ENCODE measurements around the gene PLA2G5.
A peak's percentile ranks its signal among the peaks of the same experiment; 100 is the strongest.

Gene PLA2G5

DNA sequence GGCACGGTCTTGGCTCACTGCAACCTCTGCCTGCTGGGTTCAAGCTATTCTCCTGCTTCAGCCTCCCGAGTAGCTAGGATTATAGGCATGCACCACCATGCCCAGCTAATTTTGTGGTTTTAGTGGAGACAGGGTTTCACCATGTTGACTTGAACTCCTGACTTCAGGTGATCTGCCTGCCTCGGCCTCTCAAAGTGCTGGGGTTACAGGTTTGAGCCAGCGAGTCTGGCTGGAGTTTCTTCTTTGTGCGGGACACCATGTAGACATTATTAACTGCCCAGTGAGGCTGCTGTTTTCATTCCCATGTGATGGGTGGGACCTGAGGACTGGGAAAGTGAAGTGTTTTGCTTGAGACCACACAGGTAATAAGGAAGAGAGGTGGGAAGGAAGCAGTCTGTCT lies 23.3 kb downstream of the PLA2G5 start:
- TF ChIP-seq, protein P1, sequence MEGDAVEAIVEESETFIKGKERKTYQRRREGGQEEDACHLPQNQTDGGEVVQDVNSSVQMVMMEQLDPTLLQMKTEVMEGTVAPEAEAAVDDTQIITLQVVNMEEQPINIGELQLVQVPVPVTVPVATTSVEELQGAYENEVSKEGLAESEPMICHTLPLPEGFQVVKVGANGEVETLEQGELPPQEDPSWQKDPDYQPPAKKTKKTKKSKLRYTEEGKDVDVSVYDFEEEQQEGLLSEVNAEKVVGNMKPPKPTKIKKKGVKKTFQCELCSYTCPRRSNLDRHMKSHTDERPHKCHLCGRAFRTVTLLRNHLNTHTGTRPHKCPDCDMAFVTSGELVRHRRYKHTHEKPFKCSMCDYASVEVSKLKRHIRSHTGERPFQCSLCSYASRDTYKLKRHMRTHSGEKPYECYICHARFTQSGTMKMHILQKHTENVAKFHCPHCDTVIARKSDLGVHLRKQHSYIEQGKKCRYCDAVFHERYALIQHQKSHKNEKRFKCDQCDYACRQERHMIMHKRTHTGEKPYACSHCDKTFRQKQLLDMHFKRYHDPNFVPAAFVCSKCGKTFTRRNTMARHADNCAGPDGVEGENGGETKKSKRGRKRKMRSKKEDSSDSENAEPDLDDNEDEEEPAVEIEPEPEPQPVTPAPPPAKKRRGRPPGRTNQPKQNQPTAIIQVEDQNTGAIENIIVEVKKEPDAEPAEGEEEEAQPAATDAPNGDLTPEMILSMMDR (IDR thresholded peaks at IDR 0.05) = no peak
- H3K4me3 ChIP-seq = no peak overlapping the region
- H3K9me3 ChIP-seq = no peaks in the 10 kb centered on the region
- H3K27me3 ChIP-seq = no peaks in the 10 kb centered on the region
- H3K36me3 ChIP-seq = no peaks in the 10 kb centered on the region
- no peak overlapping the region for H3K27ac ChIP-seq
- no peaks in the 10 kb centered on the region for H3K4me1 ChIP-seq
- DNase-seq = no peak
- intact Hi-C loops (cut with DNase I; ENCODE audit: low total_unique reads) = no loop called here

DNA sequence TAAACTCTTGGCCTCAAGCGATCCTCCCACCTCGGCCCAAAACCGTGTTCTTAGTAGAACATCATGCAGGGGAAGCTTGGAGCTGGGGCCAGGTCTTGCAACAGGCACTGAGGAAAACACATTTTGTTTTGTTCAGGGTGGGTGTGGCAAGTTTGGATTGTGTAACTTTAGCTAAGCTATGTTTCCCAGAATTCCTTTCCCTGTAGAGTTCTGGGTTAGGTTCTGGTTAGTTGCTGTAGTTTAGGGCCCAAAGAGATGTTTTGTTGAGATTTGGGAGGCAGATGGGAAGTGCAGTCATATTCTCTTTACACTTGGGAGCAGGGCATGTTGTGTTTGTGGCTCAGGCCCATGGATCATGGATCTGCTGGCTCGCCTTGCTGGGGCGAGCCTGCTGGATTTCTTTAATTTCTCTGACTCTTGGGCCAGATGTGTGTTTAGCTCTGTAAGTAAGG lies 24.0 kb downstream of the PLA2G5 start:
- Histone ChIP-seq H3K4me3 (no peak overlapping the region), H3K27ac (no peak overlapping the region), H3K27me3 (no peaks in the 10 kb centered on the region), H3K36me3 (no peaks in the 10 kb centered on the region), H3K4me1 (no peaks in the 10 kb centered on the region), H3K9me3 (no peaks in the 10 kb centered on the region)
- peak; percentile 78 to 91 for DNase-seq
- TF ChIP-seq, protein P1 (IDR thresholded peaks at IDR 0.05) = no peak
- intact Hi-C loops (cut with DNase I; ENCODE audit: low total_unique reads) = no loop called here

DNA sequence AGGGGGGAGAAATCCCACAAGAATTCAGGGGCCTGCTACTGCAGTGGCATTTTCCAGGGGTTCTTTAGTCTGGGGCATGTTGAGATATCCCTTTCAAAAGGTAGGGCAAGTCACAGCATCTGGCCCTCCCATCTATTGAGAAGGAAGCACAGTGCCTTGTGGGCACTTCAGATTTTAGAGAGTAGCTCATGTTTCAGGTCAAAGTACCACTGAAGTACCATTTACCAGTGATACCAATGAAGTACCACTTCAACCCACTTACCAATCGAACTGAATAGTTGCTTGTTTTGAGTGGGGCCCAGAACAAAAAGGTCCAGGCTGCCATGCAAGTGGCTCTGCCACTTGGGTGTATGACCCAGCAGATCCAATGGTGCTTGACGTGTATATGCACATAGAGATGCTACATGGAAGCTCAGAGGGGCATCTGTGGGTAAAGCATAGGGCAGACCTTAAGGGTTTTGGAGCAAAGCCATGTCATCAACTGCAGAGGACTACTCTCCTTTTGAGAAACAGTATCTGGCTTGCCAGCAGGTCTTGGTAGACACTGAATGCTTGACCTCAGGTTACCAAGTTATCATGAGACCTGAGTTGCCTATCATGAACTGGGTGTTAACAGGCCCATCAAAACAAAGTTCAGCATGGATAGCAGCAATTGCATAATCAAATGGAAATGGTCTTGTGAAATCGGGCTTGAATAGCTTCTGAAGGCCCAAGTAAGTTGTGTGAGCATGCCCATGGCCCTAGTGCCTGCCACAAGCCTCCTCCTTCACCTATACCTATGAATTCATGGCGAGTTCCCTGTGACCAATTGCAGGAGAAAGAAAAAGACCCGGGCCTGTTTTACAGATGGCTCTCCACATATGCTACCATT lies 25.8 kb downstream of the PLA2G5 start:
- intact Hi-C loops (cut with DNase I; ENCODE audit: low total_unique reads) = no loop called here
- TF ChIP-seq, protein P1 (IDR thresholded peaks at IDR 0.05) = no peak
- H3K36me3 ChIP-seq = no peaks in the 10 kb centered on the region
- H3K27ac ChIP-seq = no peak overlapping the region
- peaks cover 0 to 6% of the 10 kb centered on the region in 2 donors for H3K27me3 ChIP-seq
- H3K4me3 ChIP-seq = no peak overlapping the region
- no peaks in the 10 kb centered on the region for H3K9me3 ChIP-seq
- H3K4me1 ChIP-seq = no peaks in the 10 kb centered on the region
- DNase-seq = no peak

DNA sequence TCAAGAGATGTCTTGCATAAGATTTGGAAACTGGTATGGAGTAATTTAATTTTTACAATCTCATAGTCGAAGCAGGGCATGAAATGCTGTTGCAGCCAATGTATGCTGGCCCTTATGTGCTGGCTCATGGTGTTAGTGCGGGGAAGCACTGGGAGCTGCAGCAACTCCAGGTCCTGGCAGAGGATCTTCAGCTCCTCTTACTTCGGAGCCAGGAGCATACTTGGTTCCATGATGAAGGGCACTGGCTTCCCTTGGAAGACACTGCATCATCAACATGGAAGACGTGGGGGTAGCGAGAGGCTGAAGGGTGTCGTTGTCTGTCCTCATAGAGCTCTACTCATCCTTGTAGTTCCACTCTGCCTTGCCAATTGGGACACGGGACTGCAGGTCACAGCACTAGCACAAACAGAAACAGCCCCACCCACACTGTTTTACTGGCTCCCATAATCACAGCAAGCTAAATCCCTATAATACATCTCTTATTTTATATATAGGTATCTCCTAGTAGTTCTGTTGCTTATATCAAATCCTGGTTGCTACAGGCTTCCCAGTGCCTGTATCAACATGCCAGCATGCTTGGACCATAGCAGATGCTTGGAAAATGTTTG lies 26.9 kb downstream of the PLA2G5 start:
- intact Hi-C loops (cut with DNase I; ENCODE audit: low total_unique reads) = no loop called here
- Histone ChIP-seq H3K36me3 (no peaks in the 10 kb centered on the region), H3K27ac (no peak overlapping the region), H3K27me3 (peaks cover 0 to 14% of the 10 kb centered on the region in 2 donors), H3K4me3 (no peak overlapping the region), H3K4me1 (no peaks in the 10 kb centered on the region), H3K9me3 (no peaks in the 10 kb centered on the region)
- DNase-seq = no peak
- TF ChIP-seq, protein P1 (IDR thresholded peaks at IDR 0.05) = no peak

DNA sequence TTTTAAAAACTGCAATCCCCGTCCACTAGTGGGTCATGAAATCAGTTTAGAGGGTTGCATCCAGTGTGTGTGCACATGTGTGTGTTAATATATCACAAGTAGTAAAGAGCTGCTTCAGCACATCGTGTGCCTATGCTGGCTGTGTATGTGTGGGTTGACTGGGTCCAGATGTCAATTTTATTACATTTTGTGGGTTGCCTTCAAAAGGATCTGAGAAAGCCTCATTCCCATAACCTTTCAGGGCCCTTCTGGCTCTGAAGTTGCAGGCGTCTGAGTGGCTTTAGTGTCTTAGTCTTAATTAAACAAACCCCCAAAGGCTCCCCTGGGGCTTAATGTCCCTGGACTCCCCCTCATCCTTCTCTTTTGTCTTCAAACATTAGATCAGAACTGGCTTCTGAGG lies 29.5 kb downstream of the PLA2G5 start:
- Histone ChIP-seq H3K36me3 (no peaks in the 10 kb centered on the region), H3K27ac (no peak overlapping the region), H3K27me3 (peaks cover 0 to 19% of the 10 kb centered on the region in 2 donors), H3K4me3 (no peak overlapping the region), H3K9me3 (no peaks in the 10 kb centered on the region), H3K4me1 (no peaks in the 10 kb centered on the region)
- no peak for DNase-seq
- TF ChIP-seq, protein P1 (IDR thresholded peaks at IDR 0.05) = no peak
- intact Hi-C loops (cut with DNase I; ENCODE audit: low total_unique reads) = no loop called here
